Tongue (tissue), 3 donors: ENCODE measurements around the gene HBZ. TPM values are rescaled to one million over a fixed set of nuclear protein-coding genes. Genes with fewer than 3 reads are reported as not detected.
A peak's percentile ranks its signal among the peaks of the same experiment; 100 is the strongest.
"Not testable (repeated sequence)": the region's sequence is repeated elsewhere in the genome, so short reads cannot be mapped to it uniquely, and the experiment has no call there.

Source experiments
- DNase-seq: peaks from one replicate; pipeline ENCODE4 v3.0.0-alpha.2; 2015
- small RNA-seq: library from RNA; depleted of rRNA; stranded (forward); fragments of <200 nt; gene quantifications from one replicate; pipeline ENCODE3, GENCODE V24; 2014; ENCODE audit warnings: low replicate concordance
- total RNA-seq: library from RNA; depleted of rRNA; stranded (reverse); fragments of >200 nt; gene quantifications from one replicate; pipeline ENCODE4 v1.2.3, GENCODE V29; 2014

Gene HBZ
- total RNA-seq, 1 donor from 2014 or later, result 6.7 TPM

- DNase-seq, result peak; percentile 55
These were observed 27.7 kb downstream of the HBZ start, which contains the start of gene HBQ1 for GRCh38 chr16:180101-180675. TSS of gene HBQ1 (plus strand) at chr16:180459. CDS start at chr16:180487, 28 bp downstream.

GRCh38 chr16:180681-181564 lies 28.5 kb downstream of the HBZ start:
- DNase-seq, result peak; percentile 79

- no peak for DNase-seq
These were observed 29.1 kb downstream of the HBZ start for GRCh38 chr16:181565-182021.

- DNase-seq, result no peak
These were observed 30.6 kb downstream of the HBZ start for GRCh38 chr16:183005-183404.

- DNase-seq, result no peak
These were observed 32.8 kb downstream of the HBZ start for GRCh38 chr16:185213-185612.

GRCh38 chr16:185691-186090 lies 33.2 kb downstream of the HBZ start:
- DNase-seq, result no peak

GRCh38 chr16:187330-187729 lies 34.9 kb downstream of the HBZ start:
- no peak for DNase-seq

GRCh38 chr16:188674-189073 lies 36.2 kb downstream of the HBZ start:
- DNase-seq, result no peak

- DNase-seq, result no peak
These were observed 37.3 kb downstream of the HBZ start for GRCh38 chr16:189604-190186.

GRCh38 chr16:191831-192230 lies 39.4 kb downstream of the HBZ start:
- no peak for DNase-seq

- no peak for DNase-seq
These were observed 40.2 kb downstream of the HBZ start for GRCh38 chr16:192686-193085.

- DNase-seq, result no peak
These were observed 41.0 kb downstream of the HBZ start for GRCh38 chr16:193441-193840.

- DNase-seq, result no peak
These were observed 42.1 kb downstream of the HBZ start for GRCh38 chr16:194516-194915.

GRCh38 chr16:200388-200787 lies 47.9 kb downstream of the HBZ start:
- no peak for DNase-seq

GRCh38 chr16:203246-203645 lies 50.8 kb downstream of the HBZ start:
- DNase-seq, result no peak

GRCh38 chr16:204046-204445 lies 51.6 kb downstream of the HBZ start:
- not testable (repeated sequence) for DNase-seq

Small RNA genes lying within 50 kb of the gene (small RNA-seq; reads per million reads assigned to genes)
- gene RF00019, result not detected

Other genes with a start within 250 kb of the HBZ start
- gene POLR3K, start 99.0 kb upstream of the HBZ start, total RNA-seq, result 4.5 TPM
- gene SNRNP25, start 98.8 kb upstream of the HBZ start, total RNA-seq, result 13.0 TPM
- 33.0 TPM for gene RHBDF1, start 80.0 kb upstream of the HBZ start, total RNA-seq
- 42.0 TPM for gene MPG, start 74.4 kb upstream of the HBZ start, total RNA-seq
- gene NPRL3, start 14.0 kb upstream of the HBZ start, total RNA-seq, result 15.7 TPM
- gene HBM, start 13.3 kb downstream of the HBZ start, total RNA-seq, result 19.6 TPM
- 803 TPM for gene HBA2, start 20.2 kb downstream of the HBZ start, total RNA-seq
- gene HBA1, start 24.0 kb downstream of the HBZ start, total RNA-seq, result 357 TPM
- gene HBQ1, start 27.8 kb downstream of the HBZ start, total RNA-seq, result not detected
- gene LUC7L, start 76.8 kb downstream of the HBZ start, total RNA-seq, result 60.5 TPM
- gene FAM234A, start 82.2 kb downstream of the HBZ start, total RNA-seq, result 92.7 TPM
- 2.3 TPM for gene RGS11, start 123.3 kb downstream of the HBZ start, total RNA-seq
- gene ARHGDIG, start 127.9 kb downstream of the HBZ start, total RNA-seq, result 1.7 TPM
- gene PDIA2, start 130.5 kb downstream of the HBZ start, total RNA-seq, result 2.7 TPM
- 18.3 TPM for gene AXIN1, start 200.1 kb downstream of the HBZ start, total RNA-seq
- gene MRPL28, start 217.9 kb downstream of the HBZ start, total RNA-seq, result 41.7 TPM
- gene PGAP6, start 229.3 kb downstream of the HBZ start, total RNA-seq, result 29.6 TPM
- gene NME4, start 244.6 kb downstream of the HBZ start, total RNA-seq, result 22.8 TPM
- gene DECR2, start 249.2 kb downstream of the HBZ start, total RNA-seq, result 14.1 TPM